SK-N-SH treated with all-trans-retinoic acid at 6 μM for 48 hours (cell line): ENCODE results near the gene STAMBP.
"Not testable (repeated sequence)": the region's sequence is repeated elsewhere in the genome, so short reads cannot be mapped to it uniquely, and the experiment has no call there.

ENCODE experiments used
- ATAC-seq: fragments of 200-7000 bp; cut with Tn5 transposase; 3 replicates; pipeline ENCODE4 v1.9.1; 2020; ENCODE audit warnings: mild to moderate bottlenecking, moderate library complexity
- BACH2 ChIP-seq: fragments of 250-450 bp; sonication (Bioruptor Pico); IDR thresholded peaks from 2 replicates; pipeline ENCODE4 v1.9.0; 2021; ENCODE audit warnings: mild to moderate bottlenecking, borderline replicate concordance
- CREB5 ChIP-seq: fragments of 250-450 bp; sonication (Bioruptor Pico); IDR thresholded peaks from 2 replicates; pipeline ENCODE4 v1.5.1; 2020; ENCODE audit warnings: low read depth, mild to moderate bottlenecking, moderate library complexity
- ESRRG ChIP-seq: fragments of 250-450 bp; sonication (Bioruptor Pico); IDR thresholded peaks from 2 replicates; pipeline ENCODE4 v1.6.1; 2021; ENCODE audit warnings: mild to moderate bottlenecking
- GLIS3 ChIP-seq: fragments of 250-450 bp; sonication (Bioruptor Pico); IDR thresholded peaks from 2 replicates; pipeline ENCODE4 v1.5.0; 2020; ENCODE audit warnings: mild to moderate bottlenecking, moderate library complexity
- ISL1 ChIP-seq: fragments of 250-450 bp; sonication (Bioruptor Pico); IDR thresholded peaks from 2 replicates; pipeline ENCODE4 v2.1.2; 2022; ENCODE audit warnings: mild to moderate bottlenecking, moderate library complexity
- OSR1 ChIP-seq: fragments of 250-450 bp; sonication (Bioruptor Pico); IDR thresholded peaks from 2 replicates; pipeline ENCODE4 v1.8.0; 2022; ENCODE audit warnings: moderate library complexity, mild to moderate bottlenecking, inconsistent platforms
- PATZ1 ChIP-seq: fragments of 250-450 bp; sonication (Bioruptor Pico); IDR thresholded peaks from 2 replicates; pipeline ENCODE4 v1.8.0; 2020; ENCODE audit warnings: mild to moderate bottlenecking, moderate library complexity, borderline replicate concordance
- PPARA ChIP-seq: fragments of 250-450 bp; sonication (Bioruptor Pico); IDR thresholded peaks from 2 replicates; pipeline ENCODE4 v1.5.0; 2020; ENCODE audit warnings: mild to moderate bottlenecking, borderline replicate concordance
- RARB ChIP-seq: fragments of 250-450 bp; sonication (Bioruptor Pico); IDR thresholded peaks from 2 replicates; pipeline ENCODE4 v1.8.0; 2021; ENCODE audit warnings: mild to moderate bottlenecking, moderate library complexity
- SNAI2 ChIP-seq: fragments of 250-450 bp; sonication (Bioruptor Pico); IDR thresholded peaks from 2 replicates; pipeline ENCODE4 v1.5.0; 2020; ENCODE audit warnings: mild to moderate bottlenecking, moderate library complexity
- TCF4 ChIP-seq: fragments of 250-450 bp; sonication (Bioruptor Pico); IDR thresholded peaks from 2 replicates; pipeline ENCODE4 v1.8.0; 2021; ENCODE audit warnings: mild to moderate bottlenecking, moderate library complexity, borderline replicate concordance
- TOX ChIP-seq: fragments of 250-450 bp; sonication (Bioruptor Pico); IDR thresholded peaks from 2 replicates; pipeline ENCODE4 v1.8.0; 2021; ENCODE audit warnings: mild to moderate bottlenecking, moderate library complexity, borderline replicate concordance
- TSHZ2 ChIP-seq: fragments of 250-450 bp; sonication (Bioruptor Pico); IDR thresholded peaks from 2 replicates; pipeline ENCODE4 v1.5.0; 2020; ENCODE audit warnings: mild to moderate bottlenecking, moderate library complexity
- ZC3H10 ChIP-seq: fragments of 250-450 bp; sonication (Bioruptor Pico); IDR thresholded peaks from 2 replicates; pipeline ENCODE4 v1.5.1; 2021; ENCODE audit warnings: mild to moderate bottlenecking, moderate library complexity
- ZFP3 ChIP-seq: fragments of 250-450 bp; sonication (Bioruptor Pico); IDR thresholded peaks from 2 replicates; pipeline ENCODE4 v1.5.0; 2020; ENCODE audit warnings: mild to moderate bottlenecking, moderate library complexity
- ZFP30 ChIP-seq: fragments of 450-650 bp; formaldehyde crosslinking; IDR thresholded peaks from 2 replicates; pipeline ENCODE4 v1.5.0; 2022; ENCODE audit warnings: mild to moderate bottlenecking, moderate library complexity
- ZNF565 ChIP-seq: fragments of 450-650 bp; formaldehyde crosslinking; conservative IDR thresholded peaks from 2 replicates; pipeline ENCODE4 v1.5.0; 2020; ENCODE audit warnings: low read depth, mild to moderate bottlenecking, moderate library complexity

The STAMBP gene

DNA sequence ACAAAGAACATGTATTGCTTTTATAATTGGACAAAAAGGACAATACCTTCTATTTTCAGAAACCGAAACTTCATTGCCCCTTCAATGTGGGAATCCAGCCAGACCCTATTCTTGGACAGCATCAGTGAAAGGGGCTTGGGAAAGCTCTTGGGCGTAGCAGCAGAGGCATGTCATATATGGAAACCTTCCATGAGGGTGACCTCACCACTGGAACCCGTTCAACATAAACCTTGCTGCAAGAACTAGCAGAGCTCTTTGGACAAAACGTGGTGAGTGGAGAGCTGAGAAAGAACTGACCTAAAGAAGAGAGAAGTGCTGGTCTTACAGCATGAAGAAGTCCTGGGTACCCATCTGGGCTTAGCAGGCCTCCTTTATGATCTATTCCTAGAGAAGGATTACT lies 41.3 kb downstream of the STAMBP start (continued):
- TF ChIP-seq PATZ1 (CRISPR knock-in tag), result no peak
- TF ChIP-seq ESRRG (CRISPR knock-in tag), result no peak
- no peak for TF ChIP-seq OSR1 (CRISPR knock-in tag)
- no peak for TF ChIP-seq ISL1
- no peak for TF ChIP-seq TSHZ2
- no peak for TF ChIP-seq GLIS3

DNA sequence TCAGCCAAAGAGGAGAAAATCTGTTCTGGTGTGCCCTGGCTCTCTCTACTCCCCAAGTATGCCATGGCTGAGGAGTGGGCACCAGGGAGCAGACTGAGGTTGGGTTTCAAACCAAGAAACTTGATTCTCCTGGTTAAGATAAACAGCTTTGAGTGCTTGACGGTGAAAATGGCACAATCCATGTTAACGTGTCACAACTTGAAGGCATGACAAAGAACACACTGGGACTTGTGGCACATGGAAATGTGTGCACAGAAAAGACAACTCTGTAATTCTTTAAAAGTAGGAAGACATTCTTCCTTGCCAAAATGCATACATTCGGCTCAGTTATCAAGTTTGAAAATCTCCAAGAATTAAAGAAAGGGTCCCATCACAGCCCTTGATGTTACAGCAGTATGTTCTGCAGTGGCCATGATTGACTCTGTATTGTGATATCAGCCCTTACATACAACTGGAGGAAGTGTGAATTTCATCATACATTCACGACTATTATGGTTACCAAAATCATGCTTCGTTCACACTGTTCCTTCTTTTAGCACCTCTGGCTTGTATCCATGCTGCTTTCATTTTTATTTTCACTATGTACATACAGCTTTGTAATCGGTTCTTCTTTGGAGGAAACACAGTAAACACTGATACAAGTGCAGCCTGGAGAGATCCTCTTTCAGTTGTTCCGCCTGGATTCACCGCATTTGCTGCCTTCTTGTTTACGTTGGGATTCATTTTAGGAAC lies 48.5 kb downstream of the STAMBP start:
- no peak for TF ChIP-seq TSHZ2
- TF ChIP-seq BACH2, result no peak
- no peak for TF ChIP-seq ZFP30 (CRISPR knock-in tag)
- TF ChIP-seq OSR1 (CRISPR knock-in tag), result no peak
- no peak for TF ChIP-seq SNAI2
- no peak for TF ChIP-seq PPARA (CRISPR knock-in tag)
- TF ChIP-seq ZNF565 (CRISPR knock-in tag), result no peak
- no peak for TF ChIP-seq TOX (CRISPR knock-in tag)
- no peak for TF ChIP-seq TCF4 (CRISPR knock-in tag)
- TF ChIP-seq RARB (CRISPR knock-in tag), result no peak
- TF ChIP-seq ESRRG (CRISPR knock-in tag), result no peak
- TF ChIP-seq ZFP3 (CRISPR knock-in tag), result no peak
- TF ChIP-seq CREB5, result no peak
- no peak for ATAC-seq

- not testable (repeated sequence) for ATAC-seq
These were observed 49.2 kb downstream of the STAMBP start for GRCh38 chr2:73877984-73878383.

DNA sequence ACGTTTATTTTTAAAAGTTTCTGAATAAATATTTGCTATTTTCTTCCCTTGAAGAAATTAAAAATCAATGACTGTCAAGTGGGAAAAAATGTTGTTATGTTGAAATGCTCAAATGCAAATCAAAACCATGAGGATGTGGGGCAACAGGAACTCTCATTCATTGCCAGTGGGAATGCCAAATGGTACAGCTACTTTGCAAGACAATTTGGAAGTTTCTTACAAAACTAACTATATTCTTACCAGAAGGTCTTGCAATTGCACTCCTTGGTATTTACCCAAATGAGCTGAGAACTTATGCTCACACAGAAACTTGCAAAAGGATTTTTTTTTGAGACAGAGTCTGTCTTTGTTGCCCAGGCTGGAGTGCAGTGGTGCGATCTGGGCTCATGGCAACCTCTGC lies 56.6 kb downstream of the STAMBP start:
- ATAC-seq, result no peak
- TF ChIP-seq ZC3H10 (CRISPR knock-in tag), result no peak

DNA sequence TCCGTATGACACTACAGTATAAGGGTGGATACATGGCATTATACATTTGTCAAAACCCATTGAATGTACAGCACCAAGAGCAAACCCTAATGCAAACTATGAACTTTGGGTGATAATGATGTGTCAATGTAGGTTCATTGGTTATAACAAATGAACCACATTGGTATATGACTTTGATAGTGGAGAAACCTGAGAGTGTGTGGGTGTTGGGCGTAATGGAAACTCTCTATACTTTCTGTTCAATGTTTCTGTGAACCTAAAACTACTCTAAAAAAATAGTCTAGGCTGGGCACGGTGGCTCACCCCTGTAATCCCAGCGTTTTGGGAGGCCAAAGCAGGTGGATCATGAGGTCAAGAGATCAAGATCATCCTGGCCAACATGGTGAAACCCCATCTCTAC lies 57.6 kb downstream of the STAMBP start:
- no peak for ATAC-seq
- TF ChIP-seq SNAI2 (no peak), TOX (CRISPR knock-in tag) (no peak), GLIS3 (no peak), RARB (CRISPR knock-in tag) (no peak), ZC3H10 (CRISPR knock-in tag) (no peak), TSHZ2 (no peak), OSR1 (CRISPR knock-in tag) (no peak)

GRCh38 chr2:73887596-73888353 lies 59.0 kb downstream of the STAMBP start:
- not testable (repeated sequence) for ATAC-seq
